GM19240 (cell line): ENCODE measurements around the gene GHSR.

Source experiments
- DNase-seq: peaks from one replicate; pipeline ENCODE4 v3.0.0; 2011; ENCODE audit warnings: low spot score; ENCODE audit not compliant: insufficient read length

GHSR gene

GRCh38 chr3:172438186-172438585 is 10.1 kb downstream of the GHSR start:
- DNase-seq, result no peak

DNA sequence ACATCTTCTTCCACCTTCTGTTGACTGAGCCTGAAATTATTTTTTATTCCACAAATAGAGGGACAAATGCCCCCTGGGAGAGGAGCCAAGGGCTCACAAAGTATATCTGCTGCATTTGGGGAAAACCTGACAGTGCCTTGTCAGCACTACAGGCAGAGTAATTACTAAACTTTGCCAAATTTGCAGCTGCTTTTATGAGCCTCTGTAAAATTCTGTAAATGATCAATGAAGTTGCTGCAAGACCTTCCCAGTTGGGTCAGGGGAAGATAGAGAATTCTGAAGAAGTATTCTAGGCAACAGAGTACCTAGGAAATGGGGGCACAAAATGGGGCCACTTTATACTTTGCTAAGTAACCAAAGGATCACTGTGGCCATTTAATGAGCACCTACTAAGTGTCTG is 10.5 kb downstream of the GHSR start:
- no peak for DNase-seq

DNA sequence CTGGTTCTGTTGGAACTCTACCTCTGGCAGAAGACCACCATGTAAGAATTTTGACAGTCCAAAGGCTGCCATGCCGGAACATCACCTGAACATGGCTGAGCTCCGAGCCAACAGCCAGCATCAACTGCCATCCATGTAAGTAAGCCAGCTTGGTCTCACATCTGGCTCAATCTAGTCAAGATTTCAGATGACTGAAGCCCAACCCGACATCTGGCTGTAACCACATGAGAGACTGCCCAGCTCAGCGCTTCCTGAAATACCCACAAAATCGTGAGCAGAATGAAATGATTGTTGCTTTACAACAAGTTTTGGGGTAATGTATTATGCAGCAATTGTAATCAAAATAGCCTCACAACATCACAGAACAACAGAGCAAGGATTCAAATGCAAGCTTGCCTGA is 32.9 kb downstream of the GHSR start:
- no peak for DNase-seq

GRCh38 chr3:172411478-172411947 is 36.7 kb downstream of the GHSR start:
- DNase-seq, result no peak

GRCh38 chr3:172410702-172411477 is 37.4 kb downstream of the GHSR start:
- DNase-seq, result no peak

DNA sequence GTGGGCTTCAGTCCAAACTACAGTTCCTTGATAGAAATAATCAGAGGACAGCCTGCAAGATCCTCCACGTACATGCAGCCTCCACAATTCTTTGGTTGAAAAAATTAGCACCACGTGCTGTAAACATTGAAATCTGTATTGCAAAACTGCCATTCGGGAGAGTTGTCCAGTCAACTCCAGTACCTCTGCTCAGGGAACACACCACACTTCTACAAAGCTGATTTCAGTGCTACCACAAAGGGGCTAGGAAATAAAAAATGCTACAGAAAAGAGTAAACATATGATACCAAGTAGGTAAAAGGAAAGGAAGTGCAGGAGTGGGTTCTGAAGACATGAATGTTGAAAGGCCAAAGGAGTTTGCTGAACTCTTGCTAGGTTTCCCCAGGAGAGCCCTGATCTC is 40.4 kb downstream of the GHSR start:
- DNase-seq, result no peak

DNA sequence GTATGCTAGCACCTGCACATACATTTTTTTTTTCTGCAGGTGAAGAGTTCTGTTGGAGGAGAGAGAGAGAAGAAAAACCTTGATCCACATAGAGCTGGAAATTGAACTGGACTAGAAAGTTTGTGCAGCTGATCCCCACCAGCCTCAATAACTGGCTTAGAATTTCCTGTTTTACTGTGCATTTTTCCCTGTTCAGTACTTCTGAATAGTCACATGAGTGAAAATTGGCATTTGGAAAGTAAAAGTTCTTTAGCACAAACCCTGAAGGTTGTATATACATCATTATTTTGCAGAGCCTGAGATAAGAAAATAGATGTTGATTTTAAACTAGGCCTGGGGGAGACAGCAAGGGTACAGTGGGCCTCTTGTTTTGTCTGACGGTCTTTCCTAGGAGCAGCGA is 42.3 kb downstream of the GHSR start:
- no peak for DNase-seq

- DNase-seq, result no peak
These were observed 43.9 kb downstream of the GHSR start for GRCh38 chr3:172404237-172404962.

GRCh38 chr3:172402892-172403643 is 45.2 kb downstream of the GHSR start:
- DNase-seq, result no peak

- DNase-seq, result no peak
These were observed 46.2 kb downstream of the GHSR start for GRCh38 chr3:172402090-172402489.

- DNase-seq, result no peak
These were observed 49.8 kb downstream of the GHSR start for GRCh38 chr3:172398484-172398883.

DNA sequence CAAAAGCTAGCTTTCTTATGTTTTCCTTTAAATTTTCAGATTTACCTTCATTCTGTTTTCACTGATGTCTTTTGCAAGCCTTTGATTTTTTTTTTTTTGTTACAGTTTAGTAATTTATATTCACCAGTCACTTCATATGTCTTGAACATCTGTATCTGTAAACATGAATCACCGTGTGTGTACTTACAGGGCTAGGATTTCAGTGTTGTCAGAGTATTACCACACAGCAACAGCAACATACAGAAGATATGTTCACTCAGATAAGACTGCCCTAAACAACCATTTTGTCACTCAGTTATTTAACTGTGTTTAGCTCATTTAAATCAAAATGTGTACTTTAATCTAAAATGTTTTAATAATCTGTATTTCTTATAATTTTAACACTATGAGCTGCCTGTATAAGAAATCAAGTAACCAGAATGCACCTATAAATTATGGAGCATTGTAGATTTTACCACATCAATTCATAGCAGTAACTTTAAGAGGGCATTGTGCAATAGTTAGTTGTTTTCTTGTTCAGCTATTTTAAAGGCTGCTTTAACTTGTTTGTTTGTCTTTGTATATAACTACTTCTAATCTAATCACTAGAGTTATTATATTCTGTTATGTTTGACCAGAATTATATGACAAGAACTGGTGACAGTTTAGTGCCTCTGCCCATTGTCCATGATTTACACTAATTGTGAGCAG is 50.4 kb downstream of the GHSR start:
- no peak for DNase-seq

- no peak for DNase-seq
These were observed 51.9 kb downstream of the GHSR start for GRCh38 chr3:172396400-172396799.

DNA sequence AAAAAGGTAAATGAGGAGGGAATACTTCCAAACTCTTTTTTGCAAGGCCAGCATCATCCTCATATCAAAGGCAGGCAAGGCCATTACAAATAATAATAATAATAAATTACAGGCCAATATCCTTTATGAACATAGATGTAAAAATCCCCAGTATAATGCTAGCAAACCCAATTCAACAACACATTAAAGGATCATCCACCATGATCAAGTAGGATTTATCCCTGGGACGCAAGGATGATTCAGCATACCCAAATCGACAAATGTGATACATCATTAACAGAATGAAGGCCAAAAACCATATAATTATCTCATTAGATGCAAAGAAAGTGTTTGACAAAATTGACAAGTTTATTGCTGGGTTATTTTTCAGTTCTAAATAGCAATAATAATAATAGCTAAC is 53.6 kb downstream of the GHSR start:
- no peak for DNase-seq
